22Rv1 (cell line): Measurements from ENCODE around the gene MYH9.
A peak's percentile ranks its signal among the peaks of the same experiment; 100 is the strongest.

Experiments used
- H3K27ac ChIP-seq: fragments of 450-650 bp; 2 replicates; pipeline ENCODE4 v1.5.1; 2017
- CTCF ChIP-seq: fragments of 450-650 bp; IDR thresholded peaks from 2 replicates; pipeline ENCODE4 v1.5.1; 2017; ENCODE audit warnings: mild to moderate bottlenecking
- ZFX ChIP-seq: fragments of 450-650 bp; IDR thresholded peaks from 2 replicates; pipeline ENCODE4 v1.6.1; 2017; ENCODE audit warnings: antibody characterized with exemption, borderline replicate concordance

MYH9 gene

GRCh38 chr22:36344106-36344827, 43.5 kb downstream of the MYH9 start:
- no peak for TF ChIP-seq ZFX
- no peak for TF ChIP-seq CTCF
- no peak overlapping the region for H3K27ac ChIP-seq

- no peak overlapping the region for H3K27ac ChIP-seq
- TF ChIP-seq ZFX, result no peak
- no peak for TF ChIP-seq CTCF
Observed at GRCh38 chr22:36343720-36344105, 44.1 kb downstream of the MYH9 start.

- TF ChIP-seq ZFX (no peak), CTCF (no peak)
- no peak overlapping the region for H3K27ac ChIP-seq
Observed at GRCh38 chr22:36343070-36343719, 44.6 kb downstream of the MYH9 start.

GRCh38 chr22:36341640-36342041, 46.1 kb downstream of the MYH9 start:
- TF ChIP-seq ZFX (no peak), CTCF (no peak)
- H3K27ac ChIP-seq, result no peak overlapping the region

GRCh38 chr22:36340621-36341020, 47.1 kb downstream of the MYH9 start:
- no peak overlapping the region for H3K27ac ChIP-seq
- TF ChIP-seq CTCF, result no peak
- no peak for TF ChIP-seq ZFX

GRCh38 chr22:36339171-36340065, 48.3 kb downstream of the MYH9 start:
- H3K27ac ChIP-seq, result 0 out of 2 replicates have a peak overlapping the region, but pooled peaks have one; percentile 7
- no peak for TF ChIP-seq CTCF
- no peak for TF ChIP-seq ZFX
